NCI-H226 (cell line): ENCODE results near the gene SPATA12.
"Not testable (repeated sequence)": the region's sequence is repeated elsewhere in the genome, so short reads cannot be mapped to it uniquely, and the experiment has no call there.

Experiments used
- DNase-seq: peaks from one replicate; pipeline ENCODE4 v3.0.0-alpha.2; 2015

SPATA12 gene

GRCh38 chr3:57053122-57053521 is 7.3 kb upstream of the SPATA12 start:
- no peak for DNase-seq

- no peak for DNase-seq
Observed at GRCh38 chr3:57057351-57057750, 3.1 kb upstream of the SPATA12 start.

GRCh38 chr3:57059411-57059810 is 1.1 kb upstream of the SPATA12 start:
- DNase-seq: peak; percentile 51

GRCh38 chr3:57061556-57061955 is 1.1 kb downstream of the SPATA12 start:
- DNase-seq: peak; percentile 21

- DNase-seq: no peak
Observed at GRCh38 chr3:57062101-57062631, 1.7 kb downstream of the SPATA12 start.

GRCh38 chr3:57063032-57063431 is 2.6 kb downstream of the SPATA12 start:
- DNase-seq: no peak

GRCh38 chr3:57064001-57064400 is 3.5 kb downstream of the SPATA12 start:
- no peak for DNase-seq

GRCh38 chr3:57064572-57064971 is 4.1 kb downstream of the SPATA12 start:
- no peak for DNase-seq

- DNase-seq: no peak
Observed at GRCh38 chr3:57065588-57065987, 5.1 kb downstream of the SPATA12 start.

- DNase-seq: no peak
Observed at GRCh38 chr3:57066471-57066870, 6.0 kb downstream of the SPATA12 start.

- DNase-seq: peak; percentile 56
Observed at GRCh38 chr3:57068437-57069089, 8.1 kb downstream of the SPATA12 start.

GRCh38 chr3:57069503-57069902 is 9.0 kb downstream of the SPATA12 start:
- DNase-seq: no peak

- no peak for DNase-seq
Observed at GRCh38 chr3:57073628-57074027, 13.2 kb downstream of the SPATA12 start.

- DNase-seq: no peak
Observed at GRCh38 chr3:57074135-57074534, 13.7 kb downstream of the SPATA12 start.

- DNase-seq: no peak
Observed at GRCh38 chr3:57076422-57076951, 16.0 kb downstream of the SPATA12 start.

- DNase-seq: no peak
Observed at GRCh38 chr3:57077630-57078343, 17.3 kb downstream of the SPATA12 start.

- no peak for DNase-seq
Observed at GRCh38 chr3:57078344-57078634, 17.8 kb downstream of the SPATA12 start.

GRCh38 chr3:57078635-57079473 is 18.4 kb downstream of the SPATA12 start:
- no peak for DNase-seq

- no peak for DNase-seq
Observed at GRCh38 chr3:57079474-57079831, 19.0 kb downstream of the SPATA12 start.

- no peak for DNase-seq
Observed at GRCh38 chr3:57080171-57080570, 19.7 kb downstream of the SPATA12 start.

GRCh38 chr3:57081173-57081572 is 20.7 kb downstream of the SPATA12 start:
- DNase-seq: no peak

GRCh38 chr3:57082481-57082880 is 22.0 kb downstream of the SPATA12 start:
- DNase-seq: no peak

- not testable (repeated sequence) for DNase-seq
Observed at GRCh38 chr3:57083266-57083995, 23.0 kb downstream of the SPATA12 start.
